ENCODE measurements around the gene FAM120AOS.

FAM120AOS gene

GRCh38 chr9:93436655-93437407 is 16.6 kb downstream of the FAM120AOS start:
- no peak for DNase-seq

GRCh38 chr9:93436218-93436617 is 17.2 kb downstream of the FAM120AOS start:
- DNase-seq = no peak

- no peak for DNase-seq
Measured at GRCh38 chr9:93435386-93435785, 18.0 kb downstream of the FAM120AOS start.

- no peak for DNase-seq
Measured at GRCh38 chr9:93434056-93434455, 19.3 kb downstream of the FAM120AOS start.

GRCh38 chr9:93432964-93433363 is 20.4 kb downstream of the FAM120AOS start:
- DNase-seq = no peak

GRCh38 chr9:93431539-93432105 is 21.8 kb downstream of the FAM120AOS start:
- DNase-seq = no peak

- no peak for DNase-seq
Measured at GRCh38 chr9:93427655-93428379, 25.6 kb downstream of the FAM120AOS start.

- DNase-seq = no peak
Measured at GRCh38 chr9:93422977-93423616, 30.3 kb downstream of the FAM120AOS start.

GRCh38 chr9:93419023-93419422 is 34.4 kb downstream of the FAM120AOS start:
- DNase-seq = no peak

- no peak for DNase-seq
Measured at GRCh38 chr9:93417538-93417937, 35.8 kb downstream of the FAM120AOS start.

GRCh38 chr9:93416530-93417235 is 36.7 kb downstream of the FAM120AOS start:
- DNase-seq = no peak

GRCh38 chr9:93415176-93415690 is 38.1 kb downstream of the FAM120AOS start:
- no peak for DNase-seq

- DNase-seq = no peak
Measured at GRCh38 chr9:93413530-93413929, 39.9 kb downstream of the FAM120AOS start.

GRCh38 chr9:93406371-93406770 is 47.0 kb downstream of the FAM120AOS start:
- no peak for DNase-seq

- no peak for DNase-seq
Measured at GRCh38 chr9:93398471-93398870, 54.9 kb downstream of the FAM120AOS start.

- DNase-seq = no peak
Measured at GRCh38 chr9:93397661-93398373, 55.6 kb downstream of the FAM120AOS start.
